Measurements from ENCODE around the gene TNS1.

DNA sequence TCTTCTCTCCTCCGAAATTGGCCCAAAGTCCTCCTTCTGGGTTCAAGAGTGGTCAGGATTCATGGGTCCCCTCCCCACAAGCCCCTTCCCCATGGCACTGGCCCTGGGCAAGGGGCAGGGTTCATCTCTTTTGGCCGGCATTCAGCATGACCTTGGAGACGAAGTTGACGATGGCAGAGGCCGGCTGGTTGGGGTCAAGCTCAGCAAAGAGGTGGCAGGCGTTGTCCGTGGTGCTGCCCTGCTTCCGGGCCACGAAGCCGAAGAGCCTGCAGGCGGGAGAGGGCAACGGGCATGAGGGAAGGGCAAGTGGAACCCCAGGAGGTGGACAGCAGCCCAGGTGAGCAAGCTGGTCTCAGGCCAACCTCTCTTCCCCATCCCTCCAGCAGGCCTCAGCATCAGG lies 198.5 kb downstream of the TNS1 start:
- TF ChIP-seq, protein P1, sequence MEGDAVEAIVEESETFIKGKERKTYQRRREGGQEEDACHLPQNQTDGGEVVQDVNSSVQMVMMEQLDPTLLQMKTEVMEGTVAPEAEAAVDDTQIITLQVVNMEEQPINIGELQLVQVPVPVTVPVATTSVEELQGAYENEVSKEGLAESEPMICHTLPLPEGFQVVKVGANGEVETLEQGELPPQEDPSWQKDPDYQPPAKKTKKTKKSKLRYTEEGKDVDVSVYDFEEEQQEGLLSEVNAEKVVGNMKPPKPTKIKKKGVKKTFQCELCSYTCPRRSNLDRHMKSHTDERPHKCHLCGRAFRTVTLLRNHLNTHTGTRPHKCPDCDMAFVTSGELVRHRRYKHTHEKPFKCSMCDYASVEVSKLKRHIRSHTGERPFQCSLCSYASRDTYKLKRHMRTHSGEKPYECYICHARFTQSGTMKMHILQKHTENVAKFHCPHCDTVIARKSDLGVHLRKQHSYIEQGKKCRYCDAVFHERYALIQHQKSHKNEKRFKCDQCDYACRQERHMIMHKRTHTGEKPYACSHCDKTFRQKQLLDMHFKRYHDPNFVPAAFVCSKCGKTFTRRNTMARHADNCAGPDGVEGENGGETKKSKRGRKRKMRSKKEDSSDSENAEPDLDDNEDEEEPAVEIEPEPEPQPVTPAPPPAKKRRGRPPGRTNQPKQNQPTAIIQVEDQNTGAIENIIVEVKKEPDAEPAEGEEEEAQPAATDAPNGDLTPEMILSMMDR (IDR thresholded peaks at IDR 0.05) = no peak
- TF ChIP-seq POLR2A (IDR thresholded peaks at IDR 0.05) = no peak
